KMS-11 (cell line): ENCODE measurements around the gene CCSER1.
A peak's percentile ranks its signal among the peaks of the same experiment; 100 is the strongest.

Experiments used
- H2AFZ ChIP-seq: fragments of 200-600 bp; sonication (generic); 2 replicates; pipeline ENCODE4 v1.6.1; 2016; ENCODE audit warnings: antibody characterized with exemption, mixed run types, low read depth
- H3K27ac ChIP-seq: fragments of 200-600 bp; sonication (generic); 2 replicates; pipeline ENCODE4 v1.6.1; 2016; ENCODE audit warnings: mild to moderate bottlenecking, mixed run types
- H3K27me3 ChIP-seq: fragments of 200-600 bp; sonication (generic); 2 replicates; pipeline ENCODE4 v1.6.1; 2017; ENCODE audit warnings: mild to moderate bottlenecking, low read depth, mixed run types, moderate library complexity; ENCODE audit not compliant: insufficient read depth
- H3K36me3 ChIP-seq: fragments of 200-600 bp; sonication (generic); 2 replicates; pipeline ENCODE4 v1.6.1; 2017; ENCODE audit warnings: mild to moderate bottlenecking, mixed run types; ENCODE audit not compliant: insufficient read depth
- H3K4me1 ChIP-seq: fragments of 200-600 bp; sonication (generic); 2 replicates; pipeline ENCODE4 v1.6.1; 2016; ENCODE audit warnings: mild to moderate bottlenecking, low read depth, mixed run types; ENCODE audit not compliant: poor library complexity, severe bottlenecking
- H3K4me2 ChIP-seq: fragments of 200-600 bp; sonication (generic); 2 replicates; pipeline ENCODE4 v1.7.0; 2016; ENCODE audit warnings: mild to moderate bottlenecking, mixed run types
- H3K4me3 ChIP-seq: fragments of 200-600 bp; sonication (generic); IDR thresholded peaks from 2 replicates; pipeline ENCODE4 v1.6.1; 2017; ENCODE audit warnings: low read depth, low read length, mixed read lengths; ENCODE audit not compliant: insufficient read depth
- H3K79me2 ChIP-seq: fragments of 200-600 bp; sonication (generic); 2 replicates; pipeline ENCODE4 v1.6.1; 2016; ENCODE audit warnings: low read depth, mixed run types; ENCODE audit not compliant: insufficient read depth
- H3K9ac ChIP-seq: fragments of 200-600 bp; sonication (generic); 2 replicates; pipeline ENCODE4 v1.6.1; 2016; ENCODE audit warnings: mild to moderate bottlenecking, mixed run types
- H4K20me1 ChIP-seq: fragments of 200-600 bp; sonication (generic); 2 replicates; pipeline ENCODE4 v1.6.1; 2016; ENCODE audit warnings: mild to moderate bottlenecking, mixed run types; ENCODE audit not compliant: insufficient read depth
- CTCF ChIP-seq: fragments of 200-600 bp; sonication (generic); conservative IDR thresholded peaks from 2 replicates; pipeline ENCODE4 v1.6.1; 2017; ENCODE audit warnings: low read depth, mild to moderate bottlenecking, antibody characterized with exemption, low read length, moderate library complexity, mixed read lengths

The CCSER1 gene

GRCh38 chr4:90126805-90127204, 389 bp upstream of the CCSER1 start:
- Histone ChIP-seq H3K27ac (no peak overlapping the region), H3K4me2 (peak overlapping the region; percentile 86), H3K9ac (no peak overlapping the region; the same call in 1 of the 2 replicates), H3K4me3 (no peak overlapping the region), H3K79me2 (no peaks in the 10 kb centered on the region; the same call in 1 of the 2 replicates), H3K4me1 (peaks cover 25% of the 10 kb centered on the region), H3K36me3 (no peaks in the 10 kb centered on the region), H3K27me3 (no peaks in the 10 kb centered on the region), H2AFZ (peak overlapping the region; percentile 96), H4K20me1 (no peaks in the 10 kb centered on the region)
- no peak for TF ChIP-seq CTCF

- Histone ChIP-seq H3K4me2 (peak overlapping the region; percentile 86), H3K79me2 (no peaks in the 10 kb centered on the region; the same call in 1 of the 2 replicates), H3K27ac (peak overlapping the region; percentile 52), H3K4me3 (no peak overlapping the region), H3K4me1 (peaks cover 16% of the 10 kb centered on the region), H3K27me3 (no peaks in the 10 kb centered on the region), H3K36me3 (no peaks in the 10 kb centered on the region), H4K20me1 (no peaks in the 10 kb centered on the region), H3K9ac (peak overlapping the region; percentile 81), H2AFZ (peak overlapping the region; percentile 96)
- no peak for TF ChIP-seq CTCF
Observed at GRCh38 chr4:90127706-90128345, 632 bp downstream of the CCSER1 start.

- Histone ChIP-seq H3K27me3 (no peaks in the 10 kb centered on the region), H3K4me3 (no peak overlapping the region), H3K36me3 (no peaks in the 10 kb centered on the region), H2AFZ (0 out of 2 replicates have a peak overlapping the region, but pooled peaks have one; percentile 7), H3K79me2 (no peaks in the 10 kb centered on the region; the same call in 1 of the 2 replicates), H3K4me2 (peak overlapping the region; percentile 86), H3K9ac (peak overlapping the region; percentile 81; the same call in 1 of the 2 replicates), H4K20me1 (no peaks in the 10 kb centered on the region), H3K4me1 (peaks cover 16% of the 10 kb centered on the region), H3K27ac (no peak overlapping the region; the same call in 1 of the 2 replicates)
- TF ChIP-seq CTCF: no peak
Observed at GRCh38 chr4:90128961-90129495, 1.8 kb downstream of the CCSER1 start.

GRCh38 chr4:90130076-90130475, 2.9 kb downstream of the CCSER1 start:
- Histone ChIP-seq H3K4me2 (no peak overlapping the region; the same call in 1 of the 2 replicates), H3K4me3 (no peak overlapping the region), H3K36me3 (no peaks in the 10 kb centered on the region), H3K79me2 (no peaks in the 10 kb centered on the region; the same call in 1 of the 2 replicates), H2AFZ (no peak overlapping the region), H4K20me1 (no peaks in the 10 kb centered on the region), H3K27me3 (no peaks in the 10 kb centered on the region), H3K27ac (no peak overlapping the region), H3K4me1 (peaks cover 16% of the 10 kb centered on the region), H3K9ac (no peak overlapping the region)
- TF ChIP-seq CTCF: no peak
